NCI-H1092 treated with DMSO at 0.1 percent for 48 hours (cell line): Measurements from ENCODE around the gene SRD5A2.

Source experiments
- DNase-seq: peaks from one replicate; lab custom pipeline; 2025; lab: John Stamatoyannopoulos, UW

SRD5A2 gene, protein sequence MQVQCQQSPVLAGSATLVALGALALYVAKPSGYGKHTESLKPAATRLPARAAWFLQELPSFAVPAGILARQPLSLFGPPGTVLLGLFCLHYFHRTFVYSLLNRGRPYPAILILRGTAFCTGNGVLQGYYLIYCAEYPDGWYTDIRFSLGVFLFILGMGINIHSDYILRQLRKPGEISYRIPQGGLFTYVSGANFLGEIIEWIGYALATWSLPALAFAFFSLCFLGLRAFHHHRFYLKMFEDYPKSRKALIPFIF

GRCh38 chr2:31580321-31581117, at the start of gene SRD5A2:
SRD5A2 (minus strand) TSS chr2:31580938; CDS start chr2:31580900, 38 bp downstream.
- DNase-seq: no peak

DNA sequence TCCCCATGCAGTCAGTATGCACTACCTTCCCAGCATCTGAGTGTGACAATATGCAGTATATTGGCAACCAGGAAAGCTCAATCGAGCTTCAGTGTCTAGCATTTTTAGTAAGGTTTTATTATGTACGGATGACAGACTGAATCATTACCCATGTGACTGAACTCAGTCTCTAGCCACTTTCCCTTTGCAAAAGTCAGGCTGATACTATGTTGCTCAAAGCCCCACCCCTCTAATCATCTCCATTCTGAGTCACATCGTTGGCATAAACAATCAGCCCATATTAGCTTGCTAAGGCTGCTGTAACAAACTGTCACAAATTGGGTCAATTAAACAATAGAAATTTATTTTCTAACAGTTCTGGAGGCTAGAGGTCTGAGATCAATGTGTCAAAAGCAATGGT, 25.8 kb upstream of the SRD5A2 start:
- no peak for DNase-seq

DNA sequence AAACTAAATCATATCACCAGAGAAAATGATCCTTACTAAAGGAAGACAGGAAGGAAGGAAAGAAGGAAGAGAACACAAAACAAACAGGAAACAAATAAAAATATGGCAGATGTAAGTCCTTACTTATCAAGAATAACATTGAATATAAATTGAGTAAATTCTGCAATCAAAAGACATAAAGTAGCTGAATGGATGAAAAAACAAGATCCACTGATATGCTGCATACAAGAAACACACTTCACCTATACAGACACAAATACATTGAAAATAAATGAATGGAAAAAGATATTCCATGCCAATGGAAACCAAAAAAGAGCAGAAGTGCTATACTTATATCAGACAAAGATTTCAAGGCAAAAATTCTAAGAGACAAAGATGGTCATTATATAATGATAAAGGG, 18.0 kb upstream of the SRD5A2 start:
- no peak for DNase-seq

DNA sequence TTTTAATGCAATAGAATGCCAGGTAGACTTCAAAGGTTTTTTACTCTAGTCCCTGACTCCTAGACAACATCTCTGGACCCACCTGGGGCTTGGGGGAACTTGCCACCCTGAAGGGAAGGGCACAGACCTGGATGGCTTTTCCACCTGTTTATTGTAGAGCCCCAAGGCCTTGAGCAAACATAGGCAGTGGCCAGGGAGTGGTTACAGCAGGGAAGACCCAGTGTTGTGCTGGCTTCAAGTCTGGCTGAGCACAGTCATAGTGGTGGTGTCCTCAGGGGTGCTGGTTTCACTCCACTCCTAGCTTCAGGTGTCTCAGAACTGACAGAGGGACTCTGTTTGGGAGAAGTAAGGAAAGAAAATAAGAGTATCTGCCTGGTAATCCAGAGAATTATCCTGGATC, 5.5 kb upstream of the SRD5A2 start:
- no peak for DNase-seq

DNA sequence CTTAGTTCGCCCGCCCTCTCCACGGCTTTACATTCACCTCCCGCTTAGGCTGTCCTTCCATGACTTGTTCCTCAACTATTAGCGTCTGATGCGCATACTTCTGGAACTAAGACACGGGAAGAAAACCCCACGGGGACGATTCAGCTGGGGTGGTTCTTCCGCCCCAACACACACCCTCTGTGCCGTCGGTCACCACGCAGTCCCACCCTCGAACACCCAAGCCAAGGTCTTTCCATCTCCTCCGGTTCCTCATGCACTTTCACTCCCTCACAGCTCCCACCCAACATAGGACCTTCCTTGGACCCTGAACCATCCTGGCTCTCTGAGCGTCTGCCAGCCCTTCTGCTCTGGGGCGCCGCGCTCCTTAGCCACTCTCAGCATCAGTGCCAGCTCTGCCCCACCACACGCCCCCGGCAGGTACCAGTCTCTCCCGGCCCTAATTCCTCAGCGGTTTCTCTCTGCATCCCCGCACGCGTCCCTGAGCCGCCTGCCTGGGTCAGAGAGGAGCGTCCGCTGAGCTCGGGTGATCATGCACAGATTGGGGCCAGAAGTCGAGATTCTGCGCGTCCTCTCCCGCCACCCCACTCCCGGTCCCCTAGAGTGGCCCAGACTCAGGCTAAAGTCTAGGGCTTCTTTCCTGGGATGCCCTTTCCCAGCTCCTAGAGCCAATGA, 522 bp upstream of the SRD5A2 start:
- DNase-seq: no peak

GRCh38 chr2:31579996-31580320, 780 bp downstream of the SRD5A2 start:
- no peak for DNase-seq

- DNase-seq: no peak
These were observed 2.4 kb downstream of the SRD5A2 start for GRCh38 chr2:31578316-31578715.

- no peak for DNase-seq
These were observed 3.6 kb downstream of the SRD5A2 start for GRCh38 chr2:31577143-31577542.

- no peak for DNase-seq
These were observed 12.0 kb downstream of the SRD5A2 start for GRCh38 chr2:31568585-31569201.

- no peak for DNase-seq
These were observed 13.1 kb downstream of the SRD5A2 start for GRCh38 chr2:31567679-31568078.

- DNase-seq: no peak
These were observed 17.4 kb downstream of the SRD5A2 start for GRCh38 chr2:31563273-31563839.

GRCh38 chr2:31561823-31562222, 18.9 kb downstream of the SRD5A2 start:
- DNase-seq: no peak

DNA sequence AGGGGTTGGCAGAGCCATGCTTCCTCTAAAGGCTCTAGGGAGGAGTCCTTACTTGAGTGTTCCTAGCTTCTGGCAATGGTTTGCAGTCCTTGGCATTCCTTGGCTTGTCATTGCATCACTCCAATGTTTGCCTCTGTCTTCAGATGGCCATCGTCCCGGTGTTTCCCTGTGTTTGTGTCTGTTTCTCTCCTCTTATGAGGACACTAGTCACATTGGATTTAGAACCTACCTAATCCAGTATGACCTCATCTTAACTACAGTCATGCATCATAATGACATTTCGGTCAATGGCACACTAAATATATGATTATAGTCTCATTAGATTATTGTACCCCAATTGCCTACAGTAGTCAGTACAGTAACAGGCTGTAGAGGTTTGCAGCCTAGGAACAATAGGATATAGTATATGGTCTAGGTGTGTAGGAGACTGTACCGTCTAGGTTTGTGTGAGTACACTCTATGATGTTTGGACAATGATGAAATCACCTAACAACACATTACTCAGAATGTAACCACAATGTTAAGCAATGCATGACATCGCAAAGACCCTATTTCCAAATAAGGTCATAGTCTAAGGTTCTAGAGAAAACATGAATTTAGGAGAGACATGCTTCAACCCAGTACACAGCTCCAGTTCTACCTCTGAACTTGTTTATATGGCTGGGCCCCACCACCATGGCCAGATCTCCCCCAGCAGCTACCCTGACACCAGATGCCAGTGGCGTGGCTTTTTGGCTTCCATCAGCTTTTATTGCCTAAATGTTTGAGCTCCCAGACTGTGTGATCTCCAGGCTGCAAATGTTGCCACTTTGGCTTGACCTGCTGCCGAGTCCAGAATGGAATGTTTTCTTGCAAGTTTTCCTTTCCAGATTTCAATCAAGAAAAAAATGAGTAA, 22.1 kb downstream of the SRD5A2 start:
- no peak for DNase-seq

- DNase-seq: no peak
These were observed 23.8 kb downstream of the SRD5A2 start for GRCh38 chr2:31556940-31557339.

DNA sequence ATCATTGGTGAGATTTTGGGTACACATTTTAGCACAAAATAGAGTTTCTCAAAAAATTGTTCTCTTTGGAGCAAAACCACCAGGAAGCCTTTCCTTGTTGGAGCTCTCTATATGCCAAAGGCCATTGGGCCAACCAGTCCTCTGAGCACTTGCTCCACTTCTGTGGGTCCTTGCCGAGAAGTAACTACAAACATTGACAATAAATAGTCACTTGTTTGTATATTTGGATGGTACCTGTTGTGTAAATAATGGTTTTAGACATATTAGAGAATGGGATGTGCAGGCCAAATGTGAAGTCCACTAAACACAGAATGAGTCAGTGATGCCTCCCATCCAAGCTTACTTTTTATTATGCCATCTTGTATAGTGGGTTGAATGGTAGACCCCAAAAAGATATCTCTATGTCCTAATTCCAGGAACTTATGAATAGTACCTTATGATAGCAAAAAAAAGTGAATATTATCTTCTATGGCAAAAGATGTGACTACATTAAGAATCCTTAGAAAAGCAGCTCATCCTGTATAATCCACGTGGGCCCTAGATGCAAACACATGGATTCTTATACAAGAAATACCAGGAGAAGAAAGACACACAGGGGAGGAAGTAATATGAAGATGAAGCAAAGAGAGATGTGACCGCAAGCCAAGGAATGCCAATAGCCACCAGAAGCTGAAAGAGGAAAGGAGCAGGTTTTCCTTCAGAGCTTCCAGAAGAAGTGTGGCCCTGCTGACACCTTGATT, 24.6 kb downstream of the SRD5A2 start:
- DNase-seq: no peak

DNA sequence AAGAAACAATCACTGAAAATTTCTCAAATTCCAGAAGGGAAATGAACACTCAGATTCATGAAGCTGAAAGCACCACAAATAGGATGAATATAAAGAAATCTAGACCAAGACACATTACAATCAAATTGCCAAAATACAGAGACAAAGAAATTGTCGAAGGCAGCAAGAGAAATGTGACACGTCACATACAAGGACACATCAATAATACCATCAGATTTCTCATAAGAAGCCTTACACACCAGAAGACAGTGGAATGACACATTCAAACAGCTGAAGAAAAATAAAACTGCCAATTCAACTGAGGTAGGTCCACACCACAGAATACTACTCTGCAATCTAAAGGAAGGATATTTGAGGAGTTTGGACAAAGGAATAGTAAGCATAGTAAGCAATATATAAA, 27.4 kb downstream of the SRD5A2 start:
- no peak for DNase-seq

DNA sequence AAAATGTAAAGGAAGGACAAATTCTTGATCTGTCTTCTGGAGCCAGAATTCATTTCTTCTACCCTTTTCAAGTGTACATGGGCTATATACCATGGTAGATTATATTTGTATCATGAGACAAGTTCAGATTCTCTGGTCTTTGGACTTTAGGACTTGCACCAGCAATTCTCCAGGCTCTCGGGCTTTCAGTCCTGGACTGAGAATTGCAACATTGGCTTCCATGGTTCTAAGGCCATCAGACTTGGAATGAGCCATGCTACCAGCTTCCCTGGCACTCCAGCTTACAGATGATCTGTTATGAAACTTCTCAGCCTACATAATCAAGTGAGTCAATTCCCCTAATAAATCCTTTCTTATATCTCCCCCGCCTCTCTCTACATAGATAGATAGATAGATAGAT, 33.3 kb downstream of the SRD5A2 start:
- no peak for DNase-seq

- DNase-seq: no peak
These were observed 38.9 kb downstream of the SRD5A2 start for GRCh38 chr2:31541853-31542252.

- no peak for DNase-seq
These were observed 41.2 kb downstream of the SRD5A2 start for GRCh38 chr2:31539505-31539904.

- DNase-seq: no peak
These were observed 45.0 kb downstream of the SRD5A2 start for GRCh38 chr2:31535768-31536167.

- no peak for DNase-seq
These were observed 46.1 kb downstream of the SRD5A2 start for GRCh38 chr2:31534636-31535035.
